ENCODE data around the gene DYRK3.

GRCh38 chr1:206657751-206658150, 22.4 kb downstream of the DYRK3 start:
- TF ChIP-seq POLR2A (IDR thresholded peaks at IDR 0.05) = no peak
- TF ChIP-seq, protein P1, sequence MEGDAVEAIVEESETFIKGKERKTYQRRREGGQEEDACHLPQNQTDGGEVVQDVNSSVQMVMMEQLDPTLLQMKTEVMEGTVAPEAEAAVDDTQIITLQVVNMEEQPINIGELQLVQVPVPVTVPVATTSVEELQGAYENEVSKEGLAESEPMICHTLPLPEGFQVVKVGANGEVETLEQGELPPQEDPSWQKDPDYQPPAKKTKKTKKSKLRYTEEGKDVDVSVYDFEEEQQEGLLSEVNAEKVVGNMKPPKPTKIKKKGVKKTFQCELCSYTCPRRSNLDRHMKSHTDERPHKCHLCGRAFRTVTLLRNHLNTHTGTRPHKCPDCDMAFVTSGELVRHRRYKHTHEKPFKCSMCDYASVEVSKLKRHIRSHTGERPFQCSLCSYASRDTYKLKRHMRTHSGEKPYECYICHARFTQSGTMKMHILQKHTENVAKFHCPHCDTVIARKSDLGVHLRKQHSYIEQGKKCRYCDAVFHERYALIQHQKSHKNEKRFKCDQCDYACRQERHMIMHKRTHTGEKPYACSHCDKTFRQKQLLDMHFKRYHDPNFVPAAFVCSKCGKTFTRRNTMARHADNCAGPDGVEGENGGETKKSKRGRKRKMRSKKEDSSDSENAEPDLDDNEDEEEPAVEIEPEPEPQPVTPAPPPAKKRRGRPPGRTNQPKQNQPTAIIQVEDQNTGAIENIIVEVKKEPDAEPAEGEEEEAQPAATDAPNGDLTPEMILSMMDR (IDR thresholded peaks at IDR 0.05) = no peak
